Activated CD4-positive, alpha-beta memory T cell treated with anti-CD3 and anti-CD28 coated beads for 36 hours (primary cell): Measurements from ENCODE around the gene DIRAS1. TPM values are rescaled to one million over a fixed set of nuclear protein-coding genes. Genes with fewer than 3 reads are reported as not detected.

Experiments used
- CTCF ChIA-PET: fragments of 350-600 bp; sonication (Branson Sonifier 250); formaldehyde crosslinking; loops from one replicate; lab custom pipeline; 2021; ENCODE audit warnings: antibody characterized with exemption, inconsistent platforms; lab: Charles Lee
- POLR2A ChIA-PET: fragments of 350-600 bp; sonication (Branson Sonifier 250); formaldehyde crosslinking; loops from one replicate; lab custom pipeline; 2021; ENCODE audit warnings: antibody characterized with exemption; lab: Charles Lee
- DNase-seq: peaks from one replicate; pipeline ENCODE4 v3.0.0-alpha.2; 2020
- H3K27ac Mint-ChIP-seq: one replicate; pipeline ENCODE4 v1.8.0; 2021; ENCODE audit warnings: mixed read lengths
- H3K27me3 Mint-ChIP-seq: one replicate; pipeline ENCODE4 v1.8.0; 2021; ENCODE audit warnings: mixed read lengths
- H3K36me3 Mint-ChIP-seq: one replicate; pipeline ENCODE4 v1.8.0; 2021; ENCODE audit warnings: mixed read lengths
- H3K4me1 Mint-ChIP-seq: one replicate; pipeline ENCODE4 v1.8.0; 2021; ENCODE audit warnings: low read depth, mixed read lengths
- H3K4me3 Mint-ChIP-seq: one replicate; pipeline ENCODE4 v1.8.0; 2021; ENCODE audit warnings: mild to moderate bottlenecking, mixed read lengths
- H3K9me3 Mint-ChIP-seq: one replicate; pipeline ENCODE4 v1.8.0; 2021; ENCODE audit warnings: mixed read lengths
- intact Hi-C: fragments of 100-400 bp; cut with micrococcal nuclease; formaldehyde crosslinking; loops from one replicate; pipeline ENCODE4 v1.15.1; 2023
- total RNA-seq, 2 experiments: library from RNA; stranded (reverse); gene quantifications; one replicate each; pipeline ENCODE4 v1.2.3, GENCODE V29; 2021

DIRAS1 gene
- total RNA-seq, 2 experiments from 2014 or later = 0.31 TPM; not detected in 1

DNA sequence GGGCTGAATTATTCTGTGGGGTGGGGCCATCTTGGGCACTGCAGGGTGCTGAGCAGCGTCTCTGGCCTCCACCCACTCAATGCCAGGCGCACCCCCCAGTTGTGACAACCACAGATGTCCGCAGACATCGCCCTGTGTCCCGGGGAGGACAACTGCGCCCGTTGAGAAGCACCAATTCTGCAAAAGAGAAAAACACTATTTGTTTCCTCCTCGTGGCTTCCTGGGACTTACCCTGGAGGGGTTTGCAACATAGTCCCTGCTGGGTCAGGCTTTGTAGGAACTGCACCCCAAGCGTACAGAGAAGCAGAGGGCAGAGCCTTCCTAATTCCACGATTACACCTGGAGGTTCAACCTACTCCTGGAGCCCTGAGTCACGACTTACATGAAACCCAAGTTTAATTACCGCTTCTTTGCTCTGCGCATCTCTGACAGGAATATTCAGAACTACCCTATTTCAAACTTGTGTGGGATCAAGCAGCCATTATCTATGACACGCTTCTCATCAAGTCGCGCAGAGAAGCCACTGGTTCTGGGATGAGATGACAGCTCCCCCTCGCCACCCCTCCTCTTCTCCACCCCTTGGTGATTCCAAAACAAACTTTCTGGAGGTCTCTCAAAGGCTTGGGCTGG lies 29.8 kb upstream of the DIRAS1 start:
- CTCF ChIA-PET = interaction anchor here (1.4 to 3.6 kb wide), 6 partner anchors 10 to 114 kb away, joined by 7 to 88 read pairs (median 12); no protein-coding TSS in a partner anchor
- Mint-ChIP-seq H3K36me3 (peaks cover 6% of the 10 kb centered on the region), H3K9me3 (no peaks in the 10 kb centered on the region), H3K4me3 (no peak overlapping the region), H3K27ac (no peak overlapping the region), H3K4me1 (peaks cover 5% of the 10 kb centered on the region), H3K27me3 (no peaks in the 10 kb centered on the region)
- no peak for DNase-seq
- intact Hi-C loops = no loop called here
- POLR2A ChIA-PET = no interaction called here

DNA sequence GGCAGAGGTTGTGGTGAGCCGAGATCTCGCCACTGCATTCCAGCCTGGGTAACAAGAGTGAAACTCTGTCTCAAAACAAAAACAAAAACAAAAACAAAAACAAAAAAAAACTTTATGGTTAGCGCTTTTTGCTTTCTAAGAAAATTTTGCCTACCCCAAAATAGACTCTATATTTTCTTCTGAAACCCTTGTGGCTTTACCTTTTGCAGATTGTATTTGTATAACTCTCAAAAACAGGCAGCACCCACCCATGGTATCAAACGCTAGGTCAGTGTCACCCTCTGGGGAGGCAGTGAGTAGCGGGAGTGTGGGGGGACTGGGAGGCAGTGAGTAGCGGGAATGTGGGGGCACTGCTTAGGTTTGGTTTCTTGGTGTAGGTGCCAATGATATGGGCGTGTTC lies 26.2 kb upstream of the DIRAS1 start:
- Mint-ChIP-seq H3K36me3 (no peaks in the 10 kb centered on the region), H3K27me3 (peaks cover 5% of the 10 kb centered on the region), H3K4me1 (no peaks in the 10 kb centered on the region), H3K27ac (no peak overlapping the region), H3K4me3 (no peak overlapping the region), H3K9me3 (no peaks in the 10 kb centered on the region)
- POLR2A ChIA-PET = no interaction called here
- intact Hi-C loops = no loop called here
- CTCF ChIA-PET = interaction anchor here (0.6 to 3.6 kb wide), 2 partner anchors 52 to 99 kb away, joined by 3 to 88 read pairs; no protein-coding TSS in a partner anchor
- DNase-seq = no peak

DNA sequence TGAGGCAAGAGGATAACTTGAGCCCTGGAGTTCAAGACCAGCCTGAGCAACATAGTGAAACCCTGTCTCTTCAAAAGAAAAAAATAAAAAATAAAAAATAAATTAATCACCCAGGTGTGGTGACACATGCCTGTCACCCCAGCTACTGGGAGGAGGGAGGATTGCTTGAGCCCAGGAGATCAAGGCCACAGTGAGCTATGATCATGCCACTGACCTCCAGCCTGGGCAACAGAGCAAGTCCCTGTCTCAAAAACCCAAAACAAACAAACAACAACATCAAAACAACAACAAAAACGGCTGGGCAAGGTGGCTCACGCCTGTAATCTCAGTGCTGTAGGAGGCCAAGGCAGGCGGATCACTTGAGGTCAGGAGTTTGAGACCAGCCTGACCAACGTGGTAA lies 22.9 kb upstream of the DIRAS1 start:
- POLR2A ChIA-PET = no interaction called here
- intact Hi-C loops = no loop called here
- DNase-seq = no peak
- Mint-ChIP-seq H3K9me3 (no peaks in the 10 kb centered on the region), H3K4me1 (peaks cover 6% of the 10 kb centered on the region), H3K36me3 (no peaks in the 10 kb centered on the region), H3K4me3 (no peak overlapping the region), H3K27ac (no peak overlapping the region), H3K27me3 (peaks cover 9% of the 10 kb centered on the region)
- CTCF ChIA-PET = no interaction called here

DNA sequence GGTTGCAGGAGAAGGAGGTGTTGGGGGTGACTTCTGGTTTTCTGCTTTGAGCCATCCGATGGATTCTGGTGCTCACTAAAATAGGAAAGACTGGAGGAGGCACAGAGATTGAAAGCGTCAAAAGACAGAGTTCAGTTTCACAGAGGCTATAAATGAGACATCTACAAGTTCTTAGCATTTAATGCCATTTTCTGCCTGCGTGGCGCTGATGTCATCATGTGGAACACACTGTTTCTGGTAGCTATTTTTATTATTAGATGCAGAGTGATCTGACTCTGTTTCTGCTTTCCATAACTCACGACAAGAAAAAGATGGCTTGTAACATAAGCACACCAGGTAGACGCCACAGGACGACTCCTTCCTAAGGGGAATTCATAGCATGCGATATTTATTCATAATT lies 21.9 kb upstream of the DIRAS1 start:
- Mint-ChIP-seq H3K4me3 (no peak overlapping the region), H3K27me3 (peaks cover 9% of the 10 kb centered on the region), H3K36me3 (no peaks in the 10 kb centered on the region), H3K9me3 (no peaks in the 10 kb centered on the region), H3K27ac (no peak overlapping the region), H3K4me1 (peaks cover 12% of the 10 kb centered on the region)
- CTCF ChIA-PET = no interaction called here
- intact Hi-C loops = no loop called here
- POLR2A ChIA-PET = no interaction called here
- DNase-seq = no peak

DNA sequence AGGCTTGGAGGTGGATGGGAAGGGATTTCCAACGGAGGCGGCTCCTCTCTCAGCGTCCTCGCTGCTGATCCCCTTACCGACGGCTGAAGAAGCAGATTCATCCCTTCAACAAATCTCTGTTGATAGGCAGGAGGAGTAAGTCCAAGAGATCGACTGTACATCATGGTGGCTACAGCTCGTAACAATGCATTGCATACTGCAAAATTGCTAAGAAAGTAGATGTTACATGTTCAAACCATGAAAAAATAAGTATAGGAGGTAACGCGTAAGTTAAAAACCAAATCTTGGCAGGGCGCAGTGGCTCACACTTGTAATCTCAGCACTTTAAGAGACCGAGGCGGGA lies 19.1 kb upstream of the DIRAS1 start:
- intact Hi-C loops = loop anchor here (1.0 kb wide), 1 partner anchor 43 kb away; the partner anchor contains the start of gene SGTA
- POLR2A ChIA-PET = no interaction called here

DNA sequence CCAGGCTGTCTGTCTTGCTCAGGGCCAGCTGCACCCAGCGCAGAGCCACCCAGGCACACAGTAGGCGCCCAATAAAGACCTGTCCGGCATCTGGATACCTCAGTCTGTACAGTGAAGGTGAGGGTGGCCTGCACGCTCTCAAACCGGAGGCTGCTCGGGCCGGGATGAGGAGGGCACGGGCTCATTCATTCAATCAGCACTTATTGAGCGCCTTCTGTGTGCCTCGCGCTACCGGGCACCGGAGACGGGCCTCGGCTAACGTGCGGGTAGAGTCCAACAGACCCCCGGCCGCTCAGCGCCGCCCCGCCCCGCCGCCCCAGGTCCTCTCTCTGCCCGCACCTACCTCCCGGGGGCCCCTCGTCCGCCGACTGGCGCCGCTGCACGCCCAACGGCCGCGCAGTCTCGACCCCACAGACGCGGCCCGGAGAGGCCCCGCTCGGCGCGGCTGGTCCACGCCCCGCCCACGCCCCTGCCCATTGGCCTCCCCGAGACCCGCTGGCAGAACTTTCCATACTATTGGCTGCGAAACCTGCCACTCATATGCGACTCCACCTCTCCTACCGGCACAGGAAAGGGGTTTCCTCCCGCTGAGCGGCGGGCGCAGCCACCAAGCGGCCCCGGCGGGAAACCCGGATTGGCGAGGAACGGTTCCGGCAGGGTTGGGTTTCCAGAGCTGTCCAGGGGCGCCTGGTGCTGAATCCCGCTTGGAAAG lies 18.6 kb upstream of the DIRAS1 start, which contains the start of gene SLC39A3:
TSS of gene SLC39A3 (minus strand) at position 416 of the 712 bp plus-strand sequence. CDS start 2,760 bp downstream, outside the sequence.
- Mint-ChIP-seq H3K4me3 (peak within 1 kb of the TSS; percentile 88), H3K36me3 (peaks cover 16% of the 10 kb centered on the region), H3K27ac (no peak within 1 kb of the TSS), H3K27me3 (peaks cover 9% of the 10 kb centered on the region), H3K9me3 (no peaks in the 10 kb centered on the region), H3K4me1 (peaks cover 12% of the 10 kb centered on the region)
- ChIA-PET CTCF (interaction anchor here (1.5 to 2.1 kb wide), 3 partner anchors 10 to 103 kb away, joined by 7 to 10 read pairs (median 7); no protein-coding TSS in a partner anchor), POLR2A (interaction anchor here (0.5 to 0.6 kb wide), 2 partner anchors 152 to 582 kb away, joined by 3 read pairs; no protein-coding TSS in a partner anchor)
- intact Hi-C loops = loop anchor here (1.0 kb wide), 1 partner anchor 44 kb away; the partner anchor contains the start of gene SGTA
- DNase-seq = peak; percentile 99

More for the DNA sequence above, 19.1 kb upstream of the DIRAS1 start:
- DNase-seq = no peak
- H3K4me3 Mint-ChIP-seq = peak overlapping the region; percentile 88
- peaks cover 14% of the 10 kb centered on the region for H3K36me3 Mint-ChIP-seq
- CTCF ChIA-PET = interaction anchor here (1.5 to 2.0 kb wide), 3 partner anchors 10 to 103 kb away, joined by 4 to 10 read pairs (median 7); no protein-coding TSS in a partner anchor
- peaks cover 12% of the 10 kb centered on the region for H3K4me1 Mint-ChIP-seq
- H3K27ac Mint-ChIP-seq = no peak overlapping the region
- peaks cover 9% of the 10 kb centered on the region for H3K27me3 Mint-ChIP-seq
- no peaks in the 10 kb centered on the region for H3K9me3 Mint-ChIP-seq

DNA sequence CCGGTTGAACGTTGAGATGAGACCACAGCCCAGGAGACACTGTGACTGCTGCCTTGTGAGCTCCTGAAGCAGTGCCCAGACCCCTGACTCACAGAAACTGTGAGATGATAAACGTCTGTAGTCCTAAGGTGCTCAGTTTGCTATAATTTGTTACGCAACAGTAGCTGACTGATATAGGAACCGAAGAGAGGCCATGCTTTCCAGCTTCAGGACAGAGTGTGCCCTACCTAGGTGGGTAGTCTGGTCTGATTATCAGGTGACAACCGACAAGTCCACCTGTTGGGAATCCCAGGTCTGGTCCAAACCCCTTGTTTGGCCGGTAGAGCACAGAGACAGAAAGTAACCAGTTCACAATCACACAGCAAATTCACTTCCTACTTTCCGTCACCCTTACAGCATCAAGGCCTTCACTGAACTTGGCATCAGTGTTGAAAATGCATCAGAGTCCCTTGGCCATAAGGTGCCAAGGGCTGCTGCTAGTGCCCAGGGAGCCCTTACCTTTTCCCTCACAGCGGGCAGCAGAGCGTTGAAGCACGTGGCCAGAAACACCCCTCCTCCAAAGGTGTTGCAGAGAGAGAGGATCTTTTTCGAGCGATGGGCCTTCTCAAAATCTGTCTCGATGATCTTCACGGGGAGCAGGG lies 15.5 kb upstream of the DIRAS1 start:
- H3K4me1 Mint-ChIP-seq = peaks cover 12% of the 10 kb centered on the region
- no peaks in the 10 kb centered on the region for H3K9me3 Mint-ChIP-seq
- CTCF ChIA-PET = interaction anchor here (1.6 to 2.0 kb wide), 2 partner anchors 13 to 88 kb away, joined by 5 read pairs; no protein-coding TSS in a partner anchor
- POLR2A ChIA-PET = no interaction called here
- intact Hi-C loops = no loop called here
- no peak overlapping the region for H3K4me3 Mint-ChIP-seq
- no peak overlapping the region for H3K27ac Mint-ChIP-seq
- DNase-seq = no peak
- peaks cover 3% of the 10 kb centered on the region for H3K27me3 Mint-ChIP-seq
- H3K36me3 Mint-ChIP-seq = peaks cover 26% of the 10 kb centered on the region

DNA sequence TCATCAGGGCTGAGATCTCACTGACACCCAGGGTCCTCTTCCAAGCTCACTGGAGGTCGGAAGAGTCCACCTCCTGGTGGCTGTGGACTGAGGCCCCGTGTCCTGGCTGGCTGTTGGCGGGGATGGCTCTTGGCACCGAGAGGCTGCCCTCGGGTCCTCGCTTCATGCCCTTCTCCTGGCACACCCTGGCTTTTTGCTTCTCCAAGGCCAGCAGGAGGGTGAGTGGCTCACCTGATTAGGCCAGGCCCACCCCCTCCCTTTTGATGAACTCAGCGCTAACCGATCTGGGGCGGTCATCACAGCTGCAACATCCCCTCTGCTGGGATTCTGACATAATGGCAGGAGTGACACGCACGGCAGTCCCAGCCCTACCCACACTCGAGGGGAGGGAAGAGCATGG lies 14.2 kb upstream of the DIRAS1 start:
- Mint-ChIP-seq H3K9me3 (no peaks in the 10 kb centered on the region), H3K4me3 (no peak overlapping the region), H3K4me1 (peaks cover 12% of the 10 kb centered on the region), H3K36me3 (peaks cover 26% of the 10 kb centered on the region), H3K27ac (no peak overlapping the region), H3K27me3 (peaks cover 3% of the 10 kb centered on the region)
- DNase-seq = no peak
- POLR2A ChIA-PET = no interaction called here
- intact Hi-C loops = no loop called here
- CTCF ChIA-PET = interaction anchor here (2.0 kb wide), 1 partner anchor 87 kb away, joined by 5 read pairs; no protein-coding TSS in a partner anchor

DNA sequence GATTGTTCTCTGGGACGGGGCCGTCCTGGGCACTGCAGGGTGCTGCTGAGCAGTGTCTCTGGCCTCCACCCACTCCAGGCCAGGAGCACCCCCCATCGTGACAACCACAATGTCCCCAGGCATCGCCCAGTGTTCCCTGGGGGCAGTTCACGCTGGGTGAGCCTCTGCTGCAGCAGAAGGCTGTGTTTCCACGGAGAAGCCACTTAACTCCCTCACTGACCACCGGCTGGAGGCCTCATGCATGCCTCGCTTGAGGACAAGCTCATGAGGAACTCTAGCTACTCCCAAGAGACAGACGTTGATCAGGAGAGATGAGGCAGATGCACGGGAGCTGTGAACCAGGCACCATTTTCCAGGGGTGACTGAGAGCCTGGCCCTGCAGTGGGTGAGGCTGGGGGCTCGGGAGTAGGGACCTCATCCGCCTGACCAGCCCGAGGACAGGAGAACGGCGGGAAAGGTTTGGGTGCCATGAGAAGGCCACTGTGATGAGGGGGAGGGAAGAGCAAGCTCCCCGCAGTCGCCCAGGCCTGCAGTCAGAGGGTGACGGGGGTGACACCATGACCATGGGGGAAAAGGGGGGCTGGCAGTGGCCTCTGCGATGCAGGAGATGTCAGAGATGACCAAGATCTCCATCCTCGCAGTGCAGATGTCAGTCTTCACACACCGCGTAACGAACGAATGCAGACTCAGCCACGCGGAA lies 13.6 kb upstream of the DIRAS1 start:
- peaks cover 9% of the 10 kb centered on the region for H3K4me1 Mint-ChIP-seq
- no peaks in the 10 kb centered on the region for H3K27me3 Mint-ChIP-seq
- H3K27ac Mint-ChIP-seq = no peak overlapping the region
- no peaks in the 10 kb centered on the region for H3K9me3 Mint-ChIP-seq
- H3K4me3 Mint-ChIP-seq = no peak overlapping the region
- CTCF ChIA-PET = interaction anchor here (1.4 kb wide), 1 partner anchor 98 kb away, joined by 4 read pairs; no protein-coding TSS in a partner anchor
- DNase-seq = no peak
- POLR2A ChIA-PET = no interaction called here
- intact Hi-C loops = no loop called here
- peaks cover 26% of the 10 kb centered on the region for H3K36me3 Mint-ChIP-seq

DNA sequence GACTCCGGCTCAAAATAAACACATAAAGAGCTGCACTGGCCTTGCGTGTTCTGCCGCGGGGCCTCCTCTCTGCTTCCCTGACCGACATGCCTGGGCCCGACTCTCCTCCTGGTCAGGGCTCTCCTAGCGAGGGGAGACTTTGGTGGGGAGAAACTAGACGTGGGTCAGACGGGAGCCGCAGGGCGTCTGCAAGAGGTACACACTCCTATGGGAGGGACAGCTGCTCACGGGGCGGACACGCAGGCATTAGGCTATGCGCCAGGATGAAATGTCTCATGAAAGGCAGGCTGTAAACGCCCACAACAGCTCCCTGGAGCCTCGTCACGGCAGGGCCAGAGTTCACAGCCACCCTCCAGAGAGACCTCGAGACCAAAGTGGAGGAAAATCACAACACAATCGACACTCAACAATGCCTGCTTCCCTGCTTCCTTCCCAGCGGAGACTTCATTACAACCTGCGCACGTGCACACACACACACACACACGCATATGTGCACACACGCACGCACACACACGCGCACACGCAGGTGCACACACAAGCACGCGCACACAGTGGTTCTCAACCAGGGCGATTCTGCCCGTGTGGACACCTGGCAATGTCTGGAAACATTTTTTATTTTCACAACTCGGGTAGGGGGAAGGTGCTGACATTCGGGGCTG lies 12.9 kb upstream of the DIRAS1 start:
- intact Hi-C loops = no loop called here
- H3K4me3 Mint-ChIP-seq = no peak overlapping the region
- ChIA-PET CTCF (interaction anchor here (1.4 kb wide), 1 partner anchor 97 kb away, joined by 4 read pairs; no protein-coding TSS in a partner anchor), POLR2A (no interaction called here)
- no peaks in the 10 kb centered on the region for H3K9me3 Mint-ChIP-seq
- no peaks in the 10 kb centered on the region for H3K27me3 Mint-ChIP-seq
- no peak overlapping the region for H3K27ac Mint-ChIP-seq
- peaks cover 26% of the 10 kb centered on the region for H3K36me3 Mint-ChIP-seq
- DNase-seq = no peak
- peaks cover 6% of the 10 kb centered on the region for H3K4me1 Mint-ChIP-seq

DNA sequence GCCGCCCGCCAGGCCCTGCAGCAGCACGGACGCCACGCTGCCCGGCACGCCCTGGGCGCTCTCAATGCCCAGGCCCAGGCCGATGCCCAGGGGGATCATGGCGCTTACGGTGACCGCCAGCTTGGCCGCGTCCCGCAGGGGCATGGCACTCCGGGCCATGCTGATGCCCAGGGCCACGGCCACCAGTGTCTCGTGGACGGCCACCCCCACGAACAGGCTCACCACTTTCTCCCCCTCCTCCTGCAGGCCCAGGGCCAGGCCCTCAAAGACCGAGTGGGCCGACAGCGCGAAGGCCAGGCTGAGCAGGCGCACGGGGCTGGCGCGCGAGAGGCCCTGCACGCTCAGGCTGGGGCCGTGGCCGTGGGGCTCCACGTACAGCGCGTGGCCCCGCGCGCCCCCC lies 11.7 kb upstream of the DIRAS1 start:
- Mint-ChIP-seq H3K4me3 (no peak overlapping the region), H3K27ac (no peak overlapping the region)
- CTCF ChIA-PET = no interaction called here

More for the DNA sequence above, 11.7 kb upstream of the DIRAS1 start:
- no peaks in the 10 kb centered on the region for H3K9me3 Mint-ChIP-seq
- intact Hi-C loops = no loop called here
- H3K4me1 Mint-ChIP-seq = no peaks in the 10 kb centered on the region
- H3K36me3 Mint-ChIP-seq = peaks cover 26% of the 10 kb centered on the region
- DNase-seq = no peak
- POLR2A ChIA-PET = no interaction called here
- no peaks in the 10 kb centered on the region for H3K27me3 Mint-ChIP-seq
